GM12878 (cell line): ENCODE results near the gene EIF1. TPM values are rescaled to one million over a fixed set of nuclear protein-coding genes. Genes with fewer than 3 reads are reported as not detected.

Experiments used
- CBX3 ChIP-seq: fragments of 200-600 bp; sonication (generic); IDR thresholded peaks from 2 replicates; pipeline ENCODE4 v1.6.1; 2016; ENCODE audit warnings: low read depth, borderline replicate concordance
- FOS ChIP-seq: IDR thresholded peaks from 3 replicates; pipeline ENCODE4 v1.6.1; 2011; ENCODE audit warnings: borderline replicate concordance; ENCODE audit not compliant: insufficient read length; ENCODE audit errors: extremely low read depth
- FOXM1 ChIP-seq: IDR thresholded peaks from 2 replicates; pipeline ENCODE4 v1.6.1; 2012; ENCODE audit warnings: low read depth, mild to moderate bottlenecking, inconsistent platforms, low read length, moderate library complexity
- KDM1A ChIP-seq: fragments of 200-600 bp; sonication (generic); IDR thresholded peaks from 2 replicates; pipeline ENCODE4 v1.6.1; 2016; ENCODE audit warnings: borderline replicate concordance
- SMAD5 ChIP-seq: IDR thresholded peaks from 2 replicates; pipeline ENCODE4 v1.6.1; 2016; ENCODE audit warnings: antibody characterized with exemption, low read depth
- polyA plus RNA-seq, 11 experiments: library from polyadenylated mRNA; depleted of rRNA in 4 of 11; unstranded in 6 of 11; stranded (reverse) in 5 of 11; fragments of >200 nt; fragmentation: Nextera tagmentation in 4 of 11; fragmentation: Illumina TruSeq in 1 of 11; extraction: Ambion mirVana in 4 of 11; extraction: Trizol in 1 of 11; gene quantifications; 1 replicate in 1 of 11; 2 replicates in 10 of 11; pipeline versions ENCODE4 v1.2.1 to v1.2.3, GENCODE V29; 2011 to 2016; ENCODE audit warnings: inconsistent platforms in 2 of 11, missing spikeins in 2 of 11, low read depth in 1 of 11
- total RNA-seq, 4 experiments: library from RNA; depleted of rRNA in 3 of 4; stranded (reverse); fragments of >200 nt in 3 of 4; fragmentation: Illumina TruSeq in 1 of 4; extraction: Trizol in 1 of 4; gene quantifications; 2 replicates each; pipeline versions ENCODE4 v1.2.1 to v1.2.3, GENCODE V29; 2013 to 2021
- TF ChIP-seq, protein P1 (sequence below): fragments of 450-650 bp; formaldehyde crosslinking; IDR thresholded peaks from 2 replicates; pipeline ENCODE4 v1.5.0; 2022; ENCODE audit warnings: mild to moderate bottlenecking, missing genetic modification characterization
- TF ChIP-seq, protein P2 (sequence below): IDR thresholded peaks from 2 replicates; pipeline ENCODE4 v1.6.1; 2011; ENCODE audit warnings: mild to moderate bottlenecking, low read depth, low read length, moderate library complexity; ENCODE audit not compliant: insufficient replicate concordance
- TF ChIP-seq, protein P3 (sequence below): fragments of 150-350 bp; IDR thresholded peaks from 2 replicates; pipeline ENCODE4 v1.6.1; 2014; ENCODE audit warnings: mild to moderate bottlenecking, low read depth, low read length
- TF ChIP-seq, protein P4 (sequence below), 3 experiments: IDR thresholded peaks in 2 of 3; conservative IDR thresholded peaks in 1 of 3; 2 replicates each; pipeline ENCODE4 v1.5.1; 2011; ENCODE audit warnings: low read depth in 3 of 3, low read length in 3 of 3, mild to moderate bottlenecking in 3 of 3, control low read depth in 2 of 3, moderate library complexity in 2 of 3, inconsistent platforms in 1 of 3, mixed read lengths in 1 of 3; ENCODE audit not compliant: control insufficient read depth in 2 of 3, insufficient read depth in 1 of 3; ENCODE audit errors: extremely low read depth in 1 of 3
- TF ChIP-seq, protein P5 (sequence below): fragments of 450-650 bp; conservative IDR thresholded peaks from 2 replicates; pipeline ENCODE4 v1.6.1; 2017; ENCODE audit warnings: mild to moderate bottlenecking, moderate library complexity
- TF ChIP-seq, protein P6 (sequence below): fragments of 450-650 bp; IDR thresholded peaks from 2 replicates; pipeline ENCODE4 v1.6.1; 2016; ENCODE audit warnings: mild to moderate bottlenecking, moderate library complexity, borderline replicate concordance

EIF1 gene
- total and polyA plus RNA-seq, 10 of the 15 experiments (the other 5 are each of a cell fraction or from before 2014, with no cell fraction given) = 39.4 to 815 (median 480) TPM

DNA sequence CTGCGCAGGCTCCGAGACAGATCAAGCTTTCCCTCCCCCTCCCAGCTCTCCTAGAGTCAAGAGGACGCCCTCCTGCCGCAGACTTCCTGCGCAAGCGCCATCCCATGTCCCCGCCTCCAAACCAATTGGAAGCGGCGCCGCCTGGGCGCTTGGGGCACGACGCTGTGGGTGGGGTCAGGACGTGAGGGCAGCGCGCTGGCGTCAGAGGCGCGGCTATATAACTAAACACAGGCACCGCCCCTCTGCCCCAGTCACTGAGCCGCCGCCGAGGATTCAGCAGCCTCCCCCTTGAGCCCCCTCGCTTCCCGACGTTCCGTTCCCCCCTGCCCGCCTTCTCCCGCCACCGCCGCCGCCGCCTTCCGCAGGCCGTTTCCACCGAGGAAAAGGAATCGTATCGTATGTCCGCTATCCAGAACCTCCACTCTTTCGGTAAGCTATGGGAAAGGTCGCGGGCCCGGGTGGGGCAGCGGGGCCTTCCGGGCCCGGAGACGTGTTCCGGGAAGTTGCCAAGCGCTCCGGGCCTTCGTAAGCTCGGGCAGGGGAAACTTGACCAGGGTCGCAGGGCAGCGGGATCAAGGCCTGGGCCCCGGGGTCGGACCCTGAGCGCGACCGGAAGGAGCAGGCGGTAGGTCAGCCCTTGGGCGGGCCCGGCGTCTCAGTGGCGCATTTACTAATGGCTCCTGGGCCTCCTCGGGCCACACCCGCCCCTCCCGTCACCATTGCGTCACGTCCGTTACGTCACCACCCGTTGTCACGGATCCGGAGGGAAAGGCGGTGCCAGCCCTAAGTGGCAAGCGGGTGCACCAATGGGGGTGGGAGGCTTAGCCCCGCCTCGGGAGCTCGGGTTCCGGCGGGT, at the start of gene EIF1 (continued):
- TF ChIP-seq, protein P1, sequence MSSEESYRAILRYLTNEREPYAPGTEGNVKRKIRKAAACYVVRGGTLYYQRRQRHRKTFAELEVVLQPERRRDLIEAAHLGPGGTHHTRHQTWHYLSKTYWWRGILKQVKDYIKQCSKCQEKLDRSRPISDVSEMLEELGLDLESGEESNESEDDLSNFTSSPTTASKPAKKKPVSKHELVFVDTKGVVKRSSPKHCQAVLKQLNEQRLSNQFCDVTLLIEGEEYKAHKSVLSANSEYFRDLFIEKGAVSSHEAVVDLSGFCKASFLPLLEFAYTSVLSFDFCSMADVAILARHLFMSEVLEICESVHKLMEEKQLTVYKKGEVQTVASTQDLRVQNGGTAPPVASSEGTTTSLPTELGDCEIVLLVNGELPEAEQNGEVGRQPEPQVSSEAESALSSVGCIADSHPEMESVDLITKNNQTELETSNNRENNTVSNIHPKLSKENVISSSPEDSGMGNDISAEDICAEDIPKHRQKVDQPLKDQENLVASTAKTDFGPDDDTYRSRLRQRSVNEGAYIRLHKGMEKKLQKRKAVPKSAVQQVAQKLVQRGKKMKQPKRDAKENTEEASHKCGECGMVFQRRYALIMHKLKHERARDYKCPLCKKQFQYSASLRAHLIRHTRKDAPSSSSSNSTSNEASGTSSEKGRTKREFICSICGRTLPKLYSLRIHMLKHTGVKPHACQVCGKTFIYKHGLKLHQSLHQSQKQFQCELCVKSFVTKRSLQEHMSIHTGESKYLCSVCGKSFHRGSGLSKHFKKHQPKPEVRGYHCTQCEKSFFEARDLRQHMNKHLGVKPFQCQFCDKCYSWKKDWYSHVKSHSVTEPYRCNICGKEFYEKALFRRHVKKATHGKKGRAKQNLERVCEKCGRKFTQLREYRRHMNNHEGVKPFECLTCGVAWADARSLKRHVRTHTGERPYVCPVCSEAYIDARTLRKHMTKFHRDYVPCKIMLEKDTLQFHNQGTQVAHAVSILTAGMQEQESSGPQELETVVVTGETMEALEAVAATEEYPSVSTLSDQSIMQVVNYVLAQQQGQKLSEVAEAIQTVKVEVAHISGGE (CRISPR knock-in tag) = peak; percentile 0; the same call in 1 of the 2 replicates
- TF ChIP-seq, protein P2, sequence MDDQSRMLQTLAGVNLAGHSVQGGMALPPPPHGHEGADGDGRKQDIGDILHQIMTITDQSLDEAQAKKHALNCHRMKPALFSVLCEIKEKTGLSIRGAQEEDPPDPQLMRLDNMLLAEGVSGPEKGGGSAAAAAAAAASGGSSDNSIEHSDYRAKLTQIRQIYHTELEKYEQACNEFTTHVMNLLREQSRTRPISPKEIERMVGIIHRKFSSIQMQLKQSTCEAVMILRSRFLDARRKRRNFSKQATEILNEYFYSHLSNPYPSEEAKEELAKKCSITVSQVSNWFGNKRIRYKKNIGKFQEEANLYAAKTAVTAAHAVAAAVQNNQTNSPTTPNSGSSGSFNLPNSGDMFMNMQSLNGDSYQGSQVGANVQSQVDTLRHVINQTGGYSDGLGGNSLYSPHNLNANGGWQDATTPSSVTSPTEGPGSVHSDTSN = peak; percentile 94
- TF ChIP-seq, protein P3, sequence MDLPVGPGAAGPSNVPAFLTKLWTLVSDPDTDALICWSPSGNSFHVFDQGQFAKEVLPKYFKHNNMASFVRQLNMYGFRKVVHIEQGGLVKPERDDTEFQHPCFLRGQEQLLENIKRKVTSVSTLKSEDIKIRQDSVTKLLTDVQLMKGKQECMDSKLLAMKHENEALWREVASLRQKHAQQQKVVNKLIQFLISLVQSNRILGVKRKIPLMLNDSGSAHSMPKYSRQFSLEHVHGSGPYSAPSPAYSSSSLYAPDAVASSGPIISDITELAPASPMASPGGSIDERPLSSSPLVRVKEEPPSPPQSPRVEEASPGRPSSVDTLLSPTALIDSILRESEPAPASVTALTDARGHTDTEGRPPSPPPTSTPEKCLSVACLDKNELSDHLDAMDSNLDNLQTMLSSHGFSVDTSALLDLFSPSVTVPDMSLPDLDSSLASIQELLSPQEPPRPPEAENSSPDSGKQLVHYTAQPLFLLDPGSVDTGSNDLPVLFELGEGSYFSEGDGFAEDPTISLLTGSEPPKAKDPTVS = no peak
- TF ChIP-seq, protein P4, sequence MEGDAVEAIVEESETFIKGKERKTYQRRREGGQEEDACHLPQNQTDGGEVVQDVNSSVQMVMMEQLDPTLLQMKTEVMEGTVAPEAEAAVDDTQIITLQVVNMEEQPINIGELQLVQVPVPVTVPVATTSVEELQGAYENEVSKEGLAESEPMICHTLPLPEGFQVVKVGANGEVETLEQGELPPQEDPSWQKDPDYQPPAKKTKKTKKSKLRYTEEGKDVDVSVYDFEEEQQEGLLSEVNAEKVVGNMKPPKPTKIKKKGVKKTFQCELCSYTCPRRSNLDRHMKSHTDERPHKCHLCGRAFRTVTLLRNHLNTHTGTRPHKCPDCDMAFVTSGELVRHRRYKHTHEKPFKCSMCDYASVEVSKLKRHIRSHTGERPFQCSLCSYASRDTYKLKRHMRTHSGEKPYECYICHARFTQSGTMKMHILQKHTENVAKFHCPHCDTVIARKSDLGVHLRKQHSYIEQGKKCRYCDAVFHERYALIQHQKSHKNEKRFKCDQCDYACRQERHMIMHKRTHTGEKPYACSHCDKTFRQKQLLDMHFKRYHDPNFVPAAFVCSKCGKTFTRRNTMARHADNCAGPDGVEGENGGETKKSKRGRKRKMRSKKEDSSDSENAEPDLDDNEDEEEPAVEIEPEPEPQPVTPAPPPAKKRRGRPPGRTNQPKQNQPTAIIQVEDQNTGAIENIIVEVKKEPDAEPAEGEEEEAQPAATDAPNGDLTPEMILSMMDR (IDR thresholded peaks at IDR 0.05 in 2 of 3, conservative IDR thresholded peaks at IDR 0.05 in 1 of 3; ENCODE audit: control insufficient read depth in 2 of 3, extremely low read depth in 1 of 3, insufficient read depth in 1 of 3, low read depth in 3 of 3, low read length in 3 of 3) = no peak
- TF ChIP-seq CBX3 (no peak), FOS (no peak), KDM1A (no peak), FOXM1 (peak; percentile 39; the same call in 1 of the 2 replicates), SMAD5 (peak; percentile 98)
- TF ChIP-seq, protein P5, sequence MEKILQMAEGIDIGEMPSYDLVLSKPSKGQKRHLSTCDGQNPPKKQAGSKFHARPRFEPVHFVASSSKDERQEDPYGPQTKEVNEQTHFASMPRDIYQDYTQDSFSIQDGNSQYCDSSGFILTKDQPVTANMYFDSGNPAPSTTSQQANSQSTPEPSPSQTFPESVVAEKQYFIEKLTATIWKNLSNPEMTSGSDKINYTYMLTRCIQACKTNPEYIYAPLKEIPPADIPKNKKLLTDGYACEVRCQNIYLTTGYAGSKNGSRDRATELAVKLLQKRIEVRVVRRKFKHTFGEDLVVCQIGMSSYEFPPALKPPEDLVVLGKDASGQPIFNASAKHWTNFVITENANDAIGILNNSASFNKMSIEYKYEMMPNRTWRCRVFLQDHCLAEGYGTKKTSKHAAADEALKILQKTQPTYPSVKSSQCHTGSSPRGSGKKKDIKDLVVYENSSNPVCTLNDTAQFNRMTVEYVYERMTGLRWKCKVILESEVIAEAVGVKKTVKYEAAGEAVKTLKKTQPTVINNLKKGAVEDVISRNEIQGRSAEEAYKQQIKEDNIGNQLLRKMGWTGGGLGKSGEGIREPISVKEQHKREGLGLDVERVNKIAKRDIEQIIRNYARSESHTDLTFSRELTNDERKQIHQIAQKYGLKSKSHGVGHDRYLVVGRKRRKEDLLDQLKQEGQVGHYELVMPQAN = peak; percentile 77
- TF ChIP-seq, protein P6, sequence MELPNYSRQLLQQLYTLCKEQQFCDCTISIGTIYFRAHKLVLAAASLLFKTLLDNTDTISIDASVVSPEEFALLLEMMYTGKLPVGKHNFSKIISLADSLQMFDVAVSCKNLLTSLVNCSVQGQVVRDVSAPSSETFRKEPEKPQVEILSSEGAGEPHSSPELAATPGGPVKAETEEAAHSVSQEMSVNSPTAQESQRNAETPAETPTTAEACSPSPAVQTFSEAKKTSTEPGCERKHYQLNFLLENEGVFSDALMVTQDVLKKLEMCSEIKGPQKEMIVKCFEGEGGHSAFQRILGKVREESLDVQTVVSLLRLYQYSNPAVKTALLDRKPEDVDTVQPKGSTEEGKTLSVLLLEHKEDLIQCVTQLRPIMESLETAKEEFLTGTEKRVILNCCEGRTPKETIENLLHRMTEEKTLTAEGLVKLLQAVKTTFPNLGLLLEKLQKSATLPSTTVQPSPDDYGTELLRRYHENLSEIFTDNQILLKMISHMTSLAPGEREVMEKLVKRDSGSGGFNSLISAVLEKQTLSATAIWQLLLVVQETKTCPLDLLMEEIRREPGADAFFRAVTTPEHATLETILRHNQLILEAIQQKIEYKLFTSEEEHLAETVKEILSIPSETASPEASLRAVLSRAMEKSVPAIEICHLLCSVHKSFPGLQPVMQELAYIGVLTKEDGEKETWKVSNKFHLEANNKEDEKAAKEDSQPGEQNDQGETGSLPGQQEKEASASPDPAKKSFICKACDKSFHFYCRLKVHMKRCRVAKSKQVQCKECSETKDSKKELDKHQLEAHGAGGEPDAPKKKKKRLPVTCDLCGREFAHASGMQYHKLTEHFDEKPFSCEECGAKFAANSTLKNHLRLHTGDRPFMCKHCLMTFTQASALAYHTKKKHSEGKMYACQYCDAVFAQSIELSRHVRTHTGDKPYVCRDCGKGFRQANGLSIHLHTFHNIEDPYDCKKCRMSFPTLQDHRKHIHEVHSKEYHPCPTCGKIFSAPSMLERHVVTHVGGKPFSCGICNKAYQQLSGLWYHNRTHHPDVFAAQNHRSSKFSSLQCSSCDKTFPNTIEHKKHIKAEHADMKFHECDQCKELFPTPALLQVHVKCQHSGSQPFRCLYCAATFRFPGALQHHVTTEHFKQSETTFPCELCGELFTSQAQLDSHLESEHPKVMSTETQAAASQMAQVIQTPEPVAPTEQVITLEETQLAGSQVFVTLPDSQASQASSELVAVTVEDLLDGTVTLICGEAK = peak; percentile 89
